K562 (cell line): ENCODE measurements around the gene TRDN. TPM values are rescaled to one million over a fixed set of nuclear protein-coding genes. Genes with fewer than 3 reads are reported as not detected.

Experiments
- ATAC-seq: fragments of 200-7000 bp; cut with Tn5 transposase; 3 replicates; pipeline ENCODE4 v1.9.1; 2020; ENCODE audit warnings: moderate library complexity
- BruUV-seq: library from RNA; stranded (reverse); fragments of 400-500 nt; replicated peaks from 2 replicates; lab custom pipeline; 2021; lab: Mats Ljungman, UMichigan
- CTCF ChIA-PET: fragments of 300-600 bp; formaldehyde crosslinking; extraction: SDS; loops from one replicate; lab custom pipeline; 2021; ENCODE audit warnings: low intra/inter-chr PET ratio; lab: Yijun Ruan, JAX
- POLR2A ChIA-PET: fragments of 300-600, 350-650 bp; sonication (Branson Sonifier 250); formaldehyde crosslinking; extraction: SDS; loops from one replicate; lab custom pipeline; 2021; ENCODE audit warnings: antibody characterized with exemption, inconsistent platforms; lab: Yijun Ruan, JAX
- DNase-seq, 4 experiments: peaks; one replicate each; pipeline versions ENCODE4 v3.0.0 to v3.0.0-alpha.2; 2011 to 2018; ENCODE audit warnings: low spot score in 3 of 4, mixed read lengths in 3 of 4; ENCODE audit errors: extremely low read depth in 1 of 4
- FAIRE-seq: peaks from 2 replicates; lab custom pipeline; 2011; peaks lifted over from hg19 to GRCh38; lab: Jason Lieb, UNC
- H2AFZ ChIP-seq: 2 replicates; pipeline ENCODE4 v1.6.0; 2011; ENCODE audit warnings: low read depth, low read length, control low read depth, inconsistent platforms
- H3K27ac ChIP-seq: fragments of 200-600 bp; 3 replicates; pipeline ENCODE4 v1.8.0; 2011; ENCODE audit warnings: low read depth, mild to moderate bottlenecking, control low read depth, inconsistent platforms, low read length, moderate library complexity, mixed read lengths; ENCODE audit errors: extremely low read depth
- H3K27me3 ChIP-seq, 2 experiments: fragments of 300-600 bp in 1 of 2; 2 replicates in 1 of 2; 3 replicates in 1 of 2; pipeline versions ENCODE4 v1.6.0 to v1.8.0; 2011; ENCODE audit warnings: inconsistent platforms in 2 of 2, low read length in 2 of 2, mild to moderate bottlenecking in 1 of 2, mixed read lengths in 1 of 2, moderate library complexity in 1 of 2; ENCODE audit not compliant: control insufficient read depth in 2 of 2, insufficient read depth in 2 of 2
- H3K36me3 ChIP-seq: fragments of 300-600 bp; 3 replicates; pipeline ENCODE4 v1.8.0; 2011; ENCODE audit warnings: mild to moderate bottlenecking, low read length, inconsistent platforms; ENCODE audit not compliant: control insufficient read depth, insufficient read depth
- H3K4me1 ChIP-seq, 2 experiments: fragments of 200-600 bp in 1 of 2; replicated peaks in 1 of 2; 2 replicates in 1 of 2; 3 replicates in 1 of 2; pipeline versions ENCODE4 v1.5.1 to v1.8.0; 2011; ENCODE audit warnings: inconsistent platforms in 2 of 2, low read length in 2 of 2, mild to moderate bottlenecking in 1 of 2, mixed read lengths in 1 of 2, moderate library complexity in 1 of 2; ENCODE audit not compliant: control insufficient read depth in 2 of 2, insufficient read depth in 2 of 2
- H3K4me2 ChIP-seq: 2 replicates; pipeline ENCODE4 v1.6.1; 2011; ENCODE audit warnings: low read length, control low read depth, inconsistent platforms, mixed read lengths; ENCODE audit not compliant: insufficient read depth
- H3K4me3 ChIP-seq: fragments of 200-600 bp; sonication (generic), shearing (Covaris generic); 2 replicates; pipeline ENCODE4 v1.5.1; 2016; ENCODE audit warnings: control low read depth, inconsistent platforms
- H3K79me2 ChIP-seq: fragments of 200-600 bp; 3 replicates; pipeline ENCODE4 v1.8.0; 2011; ENCODE audit warnings: low read length, inconsistent platforms; ENCODE audit not compliant: control insufficient read depth, insufficient read depth
- H3K9ac ChIP-seq, 2 experiments: 2 replicates each; pipeline versions ENCODE4 v1.6.0 to v1.6.1; 2011; ENCODE audit warnings: low read depth in 2 of 2, low read length in 2 of 2, control low read depth in 1 of 2, inconsistent platforms in 1 of 2, mild to moderate bottlenecking in 1 of 2, mixed read lengths in 1 of 2; ENCODE audit not compliant: insufficient read depth in 1 of 2
- H3K9me1 ChIP-seq: one replicate; pipeline ENCODE4 v1.6.0; 2011; ENCODE audit warnings: inconsistent platforms, mild to moderate bottlenecking, low read length, moderate library complexity; ENCODE audit not compliant: control insufficient read depth, insufficient read depth
- H3K9me3 ChIP-seq: replicated peaks from 2 replicates; pipeline ENCODE4 v1.5.1; 2011; ENCODE audit warnings: low read depth, low read length, inconsistent platforms; ENCODE audit not compliant: control insufficient read depth, insufficient read depth
- H4K20me1 ChIP-seq: replicated peaks from 2 replicates; pipeline ENCODE4 v1.6.1; 2011; ENCODE audit warnings: low read length, inconsistent platforms, mixed read lengths; ENCODE audit not compliant: control insufficient read depth, insufficient read depth
- ATF6 ChIP-seq: sonication (generic); formaldehyde crosslinking; IDR thresholded peaks from 2 replicates; pipeline ENCODE4 v1.4.0; 2020; ENCODE audit warnings: mild to moderate bottlenecking, missing genetic modification reagents
- EP400 ChIP-seq: fragments of 450-650 bp; IDR thresholded peaks from 2 replicates; pipeline ENCODE4 v1.6.1; 2017; ENCODE audit warnings: antibody characterized with exemption, mild to moderate bottlenecking, moderate library complexity
- FUS ChIP-seq: fragments of 200-400 bp; formaldehyde crosslinking; optimal IDR thresholded peaks from 2 replicates; pipeline ENCODE3; 2017; ENCODE audit warnings: low read depth, low read length
- GATAD2B ChIP-seq: fragments of 450-650 bp; IDR thresholded peaks from 2 replicates; pipeline ENCODE4 v1.6.1; 2017; ENCODE audit warnings: mild to moderate bottlenecking, borderline replicate concordance
- NEUROD1 ChIP-seq: fragments of 150-350 bp; IDR thresholded peaks from 2 replicates; pipeline ENCODE4 v1.6.1; 2014; ENCODE audit warnings: borderline replicate concordance, low read length, low read depth; ENCODE audit not compliant: partially characterized antibody
- NFIX ChIP-seq: fragments of 250-450 bp; sonication (Bioruptor Pico); IDR thresholded peaks from 2 replicates; pipeline ENCODE4 v1.4.0; 2020; ENCODE audit warnings: low read depth, mild to moderate bottlenecking, moderate library complexity
- PHF20 ChIP-seq: fragments of 450-650 bp; IDR thresholded peaks from 2 replicates; pipeline ENCODE4 v1.6.1; 2018; ENCODE audit not compliant: partially characterized antibody
- SREBF1 ChIP-seq: fragments of 150-350 bp; IDR thresholded peaks from 2 replicates; pipeline ENCODE4 v1.6.1; 2014; ENCODE audit warnings: antibody characterized with exemption, low read depth, low read length, borderline replicate concordance
- USF1 ChIP-seq: sonication (generic); formaldehyde crosslinking; IDR thresholded peaks from 2 replicates; pipeline ENCODE4 v1.9.0; 2022; ENCODE audit warnings: mild to moderate bottlenecking, missing genetic modification reagents
- WGBS: fragments of 100-300 bp; shearing (Covaris generic); methylation state at CpG from one replicate; pipeline ENCODE4 v1.1.6; 2016; ENCODE audit warnings: low coverage, mixed read lengths; ENCODE audit not compliant: insufficient coverage; ENCODE audit errors: missing lambda C conversion rate; 5-methylcytosine and 5-hydroxymethylcytosine counted together
- in situ Hi-C: fragments of 300-500 bp; cut with MboI; formaldehyde crosslinking; loops from 4 replicates; pipeline ENCODE4 v1.15.0; 2018; ENCODE audit warnings: inconsistent platforms, mixed read lengths
- intact Hi-C: fragments of 100-400 bp; cut with micrococcal nuclease; formaldehyde crosslinking; loops from 2 replicates; pipeline ENCODE4 v1.14.2; 2022
- polyA plus RNA-seq, 8 experiments: library from polyadenylated mRNA; depleted of rRNA in 4 of 8; stranded (reverse) in 5 of 8; unstranded in 3 of 8; fragments of >200 nt; fragmentation: Nextera tagmentation in 2 of 8; fragmentation: Illumina TruSeq in 1 of 8; extraction: Ambion mirVana in 2 of 8; extraction: Trizol in 1 of 8; gene quantifications; 2 replicates each; pipeline versions ENCODE4 v1.2.1 to v1.2.3, GENCODE V29; 2011 to 2014; ENCODE audit warnings: inconsistent platforms in 1 of 8, missing spikeins in 1 of 8
- total RNA-seq, 7 experiments: library from RNA; depleted of rRNA in 6 of 7; stranded (reverse); fragments of >200 nt in 6 of 7; fragmentation: Illumina TruSeq in 2 of 7; extraction: Trizol in 2 of 7; gene quantifications; 2 replicates each; pipeline versions ENCODE4 v1.2.1 to v1.2.3, GENCODE V29; 2011 to 2021; ENCODE audit warnings: low replicate concordance in 1 of 7
- TF ChIP-seq, protein P1 (sequence below): fragments of 250-450 bp; sonication (Bioruptor Pico); IDR thresholded peaks from 2 replicates; pipeline ENCODE4 v1.5.1; 2021; ENCODE audit warnings: mild to moderate bottlenecking
- TF ChIP-seq, protein P2 (sequence below): fragments of 250-450 bp; sonication (Bioruptor Pico); IDR thresholded peaks from 2 replicates; pipeline ENCODE4 v1.4.0; 2020; ENCODE audit warnings: mild to moderate bottlenecking

The TRDN gene
- total and polyA plus RNA-seq, 9 of the 15 experiments (the other 6 are each of a cell fraction or from before 2014, with no cell fraction given) = 0.05 to 0.50 (median 0.16) TPM

DNA sequence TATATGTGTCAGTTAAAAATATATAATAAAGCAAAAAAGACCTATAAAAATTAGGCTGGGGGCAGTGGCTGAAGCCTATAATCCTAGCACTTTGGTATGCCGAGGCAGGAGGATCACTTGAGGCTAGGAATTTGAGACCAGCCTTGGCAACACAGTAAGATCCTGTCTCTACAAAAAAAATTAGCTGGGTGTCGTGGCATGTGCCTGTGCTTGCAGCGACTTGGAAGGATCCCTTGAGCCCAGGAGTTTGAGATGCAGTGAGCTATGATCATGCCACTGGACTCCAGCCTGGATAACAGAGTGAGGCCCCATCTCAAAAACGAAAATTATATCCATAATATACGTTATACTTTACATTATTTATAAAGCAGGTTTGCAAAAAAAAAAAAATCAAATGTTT lies 20.7 kb downstream of the TRDN start:
- ChIA-PET POLR2A (no interaction called here), CTCF (no interaction called here)
- 15% methylated on average over 5 of the region's 5 CpGs for WGBS
- H2AFZ ChIP-seq = no peak overlapping the region
- no peak overlapping the region for H3K27ac ChIP-seq
- ATAC-seq (no peak), FAIRE-seq (no peak), DNase-seq (no peak)
- H3K4me2 ChIP-seq = no peak overlapping the region
- no peaks in the 10 kb centered on the region for H3K79me2 ChIP-seq
- no peaks in the 10 kb centered on the region for H3K36me3 ChIP-seq
- TF ChIP-seq, protein P1, sequence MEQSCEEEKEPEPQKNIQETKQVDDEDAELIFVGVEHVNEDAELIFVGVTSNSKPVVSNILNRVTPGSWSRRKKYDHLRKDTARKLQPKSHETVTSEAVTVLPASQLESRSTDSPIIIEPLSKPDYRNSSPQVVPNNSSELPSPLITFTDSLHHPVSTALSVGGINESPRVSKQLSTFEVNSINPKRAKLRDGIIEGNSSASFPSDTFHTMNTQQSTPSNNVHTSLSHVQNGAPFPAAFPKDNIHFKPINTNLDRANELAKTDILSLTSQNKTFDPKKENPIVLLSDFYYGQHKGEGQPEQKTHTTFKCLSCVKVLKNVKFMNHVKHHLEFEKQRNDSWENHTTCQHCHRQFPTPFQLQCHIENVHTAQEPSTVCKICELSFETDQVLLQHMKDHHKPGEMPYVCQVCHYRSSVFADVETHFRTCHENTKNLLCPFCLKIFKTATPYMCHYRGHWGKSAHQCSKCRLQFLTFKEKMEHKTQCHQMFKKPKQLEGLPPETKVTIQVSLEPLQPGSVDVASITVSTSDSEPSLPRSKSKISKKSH (CRISPR knock-in tag) = no peak
- no peak for TF ChIP-seq USF1 (CRISPR knock-in tag)
- H3K9ac ChIP-seq = no peak overlapping the region
- H3K27me3 ChIP-seq = no peaks in the 10 kb centered on the region
- BruUV-seq = no TSS peak
- H3K4me1 ChIP-seq = no peaks in the 10 kb centered on the region
- H4K20me1 ChIP-seq = no peaks in the 10 kb centered on the region
- intact Hi-C loops = no loop called here
- no peak overlapping the region for H3K4me3 ChIP-seq
- in situ Hi-C loops = no loop called here
- H3K9me3 ChIP-seq = no peaks in the 10 kb centered on the region
- no peaks in the 10 kb centered on the region for H3K9me1 ChIP-seq

- FAIRE-seq = no peak
- intact Hi-C loops = no loop called here
- ChIA-PET CTCF (no interaction called here), POLR2A (no interaction called here)
- no peaks in the 10 kb centered on the region for H3K79me2 ChIP-seq
- in situ Hi-C loops = no loop called here
- H2AFZ ChIP-seq = no peak overlapping the region
- H3K9ac ChIP-seq = no peak overlapping the region
- no peaks in the 10 kb centered on the region for H3K4me1 ChIP-seq
- BruUV-seq = no TSS peak
- no peak overlapping the region for H3K27ac ChIP-seq
- no peak overlapping the region for H3K4me2 ChIP-seq
- ATAC-seq = no peak
- H3K9me3 ChIP-seq = no peaks in the 10 kb centered on the region
- H4K20me1 ChIP-seq = no peaks in the 10 kb centered on the region
- no peaks in the 10 kb centered on the region for H3K36me3 ChIP-seq
- H3K9me1 ChIP-seq = no peaks in the 10 kb centered on the region
- no peak for DNase-seq
- H3K4me3 ChIP-seq = no peak overlapping the region
- no peaks in the 10 kb centered on the region for H3K27me3 ChIP-seq
- TF ChIP-seq, protein P2, sequence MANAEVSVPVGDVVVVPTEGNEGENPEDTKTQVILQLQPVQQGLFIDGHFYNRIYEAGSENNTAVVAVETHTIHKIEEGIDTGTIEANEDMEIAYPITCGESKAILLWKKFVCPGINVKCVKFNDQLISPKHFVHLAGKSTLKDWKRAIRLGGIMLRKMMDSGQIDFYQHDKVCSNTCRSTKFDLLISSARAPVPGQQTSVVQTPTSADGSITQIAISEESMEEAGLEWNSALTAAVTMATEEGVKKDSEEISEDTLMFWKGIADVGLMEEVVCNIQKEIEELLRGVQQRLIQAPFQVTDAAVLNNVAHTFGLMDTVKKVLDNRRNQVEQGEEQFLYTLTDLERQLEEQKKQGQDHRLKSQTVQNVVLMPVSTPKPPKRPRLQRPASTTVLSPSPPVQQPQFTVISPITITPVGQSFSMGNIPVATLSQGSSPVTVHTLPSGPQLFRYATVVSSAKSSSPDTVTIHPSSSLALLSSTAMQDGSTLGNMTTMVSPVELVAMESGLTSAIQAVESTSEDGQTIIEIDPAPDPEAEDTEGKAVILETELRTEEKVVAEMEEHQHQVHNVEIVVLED (CRISPR knock-in tag) = no peak
- TF ChIP-seq NEUROD1 = no peak
- TF ChIP-seq FUS = no peak
- TF ChIP-seq PHF20 = no peak
- TF ChIP-seq ATF6 = no peak
- no peak for TF ChIP-seq EP400
- no peak for TF ChIP-seq NFIX (CRISPR knock-in tag)
- no peak for TF ChIP-seq SREBF1
- no peak for TF ChIP-seq GATAD2B
These were observed 26.0 kb downstream of the TRDN start for GRCh38 chr6:123610779-123611178.
